Measurements from ENCODE around the gene MAML2.

DNA sequence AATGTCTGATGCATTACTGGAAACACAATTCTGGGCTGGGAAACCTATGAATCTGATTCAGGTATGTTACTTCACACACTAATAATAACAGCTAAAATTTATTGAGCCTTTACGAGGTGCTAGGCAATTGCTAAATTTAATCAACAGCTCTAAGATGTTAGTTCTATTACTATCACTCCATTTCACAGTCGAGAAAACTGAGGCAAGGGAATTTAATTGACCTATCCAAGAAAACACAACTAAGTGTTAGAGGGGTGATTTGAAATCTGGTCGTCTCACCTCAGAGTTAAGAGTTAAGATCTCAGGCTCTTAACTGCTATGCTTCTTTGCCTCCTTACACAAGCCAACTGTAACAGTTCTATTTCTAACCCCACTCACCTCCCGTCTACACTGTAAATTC, 8.8 kb downstream of the MAML2 start:
- TF ChIP-seq, protein P1, sequence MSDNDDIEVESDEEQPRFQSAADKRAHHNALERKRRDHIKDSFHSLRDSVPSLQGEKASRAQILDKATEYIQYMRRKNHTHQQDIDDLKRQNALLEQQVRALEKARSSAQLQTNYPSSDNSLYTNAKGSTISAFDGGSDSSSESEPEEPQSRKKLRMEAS (IDR thresholded peaks at IDR 0.05): no peak
- TF ChIP-seq, protein P2, sequence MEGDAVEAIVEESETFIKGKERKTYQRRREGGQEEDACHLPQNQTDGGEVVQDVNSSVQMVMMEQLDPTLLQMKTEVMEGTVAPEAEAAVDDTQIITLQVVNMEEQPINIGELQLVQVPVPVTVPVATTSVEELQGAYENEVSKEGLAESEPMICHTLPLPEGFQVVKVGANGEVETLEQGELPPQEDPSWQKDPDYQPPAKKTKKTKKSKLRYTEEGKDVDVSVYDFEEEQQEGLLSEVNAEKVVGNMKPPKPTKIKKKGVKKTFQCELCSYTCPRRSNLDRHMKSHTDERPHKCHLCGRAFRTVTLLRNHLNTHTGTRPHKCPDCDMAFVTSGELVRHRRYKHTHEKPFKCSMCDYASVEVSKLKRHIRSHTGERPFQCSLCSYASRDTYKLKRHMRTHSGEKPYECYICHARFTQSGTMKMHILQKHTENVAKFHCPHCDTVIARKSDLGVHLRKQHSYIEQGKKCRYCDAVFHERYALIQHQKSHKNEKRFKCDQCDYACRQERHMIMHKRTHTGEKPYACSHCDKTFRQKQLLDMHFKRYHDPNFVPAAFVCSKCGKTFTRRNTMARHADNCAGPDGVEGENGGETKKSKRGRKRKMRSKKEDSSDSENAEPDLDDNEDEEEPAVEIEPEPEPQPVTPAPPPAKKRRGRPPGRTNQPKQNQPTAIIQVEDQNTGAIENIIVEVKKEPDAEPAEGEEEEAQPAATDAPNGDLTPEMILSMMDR (IDR thresholded peaks at IDR 0.05; ENCODE audit: control extremely low read depth in 1 of 3, insufficient read depth in 1 of 3, low read depth in 1 of 3, low read length in 3 of 3): no peak
- no peak for TF ChIP-seq POLR2AphosphoS5 (IDR thresholded peaks at IDR 0.05; ENCODE audit: low read depth, low read length)
- no peak for TF ChIP-seq POLR2A (IDR thresholded peaks at IDR 0.05; ENCODE audit: control extremely low read depth in 1 of 2, low read depth in 2 of 2, low read length in 2 of 2)
- no peak for TF ChIP-seq SP1 (IDR thresholded peaks at IDR 0.05; ENCODE audit: low read depth, low read length)
- no peak for TF ChIP-seq SIN3A (conservative IDR thresholded peaks at IDR 0.05 in 1 of 2, IDR thresholded peaks at IDR 0.05 in 1 of 2; ENCODE audit: low read depth in 1 of 2, low read length in 2 of 2)
